ENCODE results near the gene MAP3K6. TPM values are rescaled to one million over a fixed set of nuclear protein-coding genes. Genes with fewer than 3 reads are reported as not detected.
"Not testable (repeated sequence)": the region's sequence is repeated elsewhere in the genome, so short reads cannot be mapped to it uniquely, and the experiment has no call there.

MAP3K6 gene
- polyA plus RNA-seq, 1 donor = 6.5 TPM

- H3K27ac ChIP-seq (ENCODE audit: low read length) = no peak overlapping the region
- H3K4me1 ChIP-seq (ENCODE audit: control insufficient read depth, insufficient read depth, low read length) = peaks cover 15% of the 10 kb centered on the region
- DNase-seq = peak in 1 of 2 donors; percentile 45
- H3K27me3 ChIP-seq (ENCODE audit: control insufficient read depth, insufficient read depth, low read length) = peaks cover 7% of the 10 kb centered on the region
- WGBS (ENCODE audit: insufficient coverage, low lambda C conversion rate) = no CpG with 5 or more reads among the region's 5 CpGs
- H3K4me3 ChIP-seq (ENCODE audit: low read length) = no peak overlapping the region
- no peaks in the 10 kb centered on the region for H3K36me3 ChIP-seq (ENCODE audit: control insufficient read depth, insufficient read depth, low read length)
- H3K9me3 ChIP-seq (ENCODE audit: control insufficient read depth, low read depth, low read length) = no peaks in the 10 kb centered on the region
These were observed 21.7 kb upstream of the MAP3K6 start for GRCh38 chr1:27388337-27389005.

- not testable (repeated sequence) for H3K27me3 ChIP-seq (ENCODE audit: control insufficient read depth, insufficient read depth, low read length); DNase-seq; H3K27ac ChIP-seq (ENCODE audit: low read length); H3K9me3 ChIP-seq (ENCODE audit: control insufficient read depth, low read depth, low read length); H3K36me3 ChIP-seq (ENCODE audit: control insufficient read depth, insufficient read depth, low read length); H3K4me3 ChIP-seq (ENCODE audit: low read length); H3K4me1 ChIP-seq (ENCODE audit: control insufficient read depth, insufficient read depth, low read length)
- no CpG with 5 or more reads among the region's 3 CpGs for WGBS (ENCODE audit: insufficient coverage, low lambda C conversion rate)
These were observed 18.0 kb upstream of the MAP3K6 start for GRCh38 chr1:27384797-27385196.

GRCh38 chr1:27383661-27384060 is 16.9 kb upstream of the MAP3K6 start:
- Histone ChIP-seq H3K4me3 (ENCODE audit: low read length) (no peak overlapping the region), H3K4me1 (ENCODE audit: control insufficient read depth, insufficient read depth, low read length) (peaks cover 7% of the 10 kb centered on the region), H3K27ac (ENCODE audit: low read length) (no peak overlapping the region), H3K27me3 (ENCODE audit: control insufficient read depth, insufficient read depth, low read length) (peaks cover 6% of the 10 kb centered on the region), H3K9me3 (ENCODE audit: control insufficient read depth, low read depth, low read length) (no peaks in the 10 kb centered on the region), H3K36me3 (ENCODE audit: control insufficient read depth, insufficient read depth, low read length) (no peaks in the 10 kb centered on the region)
- DNase-seq = no peak
- no CpG with 5 or more reads among the region's 13 CpGs for WGBS (ENCODE audit: insufficient coverage, low lambda C conversion rate)

- no peaks in the 10 kb centered on the region for H3K9me3 ChIP-seq (ENCODE audit: control insufficient read depth, low read depth, low read length)
- peaks cover 6% of the 10 kb centered on the region for H3K27me3 ChIP-seq (ENCODE audit: control insufficient read depth, insufficient read depth, low read length)
- peaks cover 7% of the 10 kb centered on the region for H3K4me1 ChIP-seq (ENCODE audit: control insufficient read depth, insufficient read depth, low read length)
- peak in 1 of 2 donors; percentile 50 for DNase-seq
- H3K4me3 ChIP-seq (ENCODE audit: low read length) = no peak within 1 kb of the TSS
- no peaks in the 10 kb centered on the region for H3K36me3 ChIP-seq (ENCODE audit: control insufficient read depth, insufficient read depth, low read length)
- WGBS (ENCODE audit: insufficient coverage, low lambda C conversion rate) = no CpG with 5 or more reads among the region's 43 CpGs
- H3K27ac ChIP-seq (ENCODE audit: low read length) = no peak within 1 kb of the TSS
These were observed 16.4 kb upstream of the MAP3K6 start, which contains the start of gene CD164L2 for GRCh38 chr1:27383039-27383605. Gene CD164L2, minus strand, starts transcription at chr1:27383333. Its CDS starts 94 bp downstream, at chr1:27383239.

- H3K27me3 ChIP-seq (ENCODE audit: control insufficient read depth, insufficient read depth, low read length) = peaks cover 6% of the 10 kb centered on the region
- peaks cover 7% of the 10 kb centered on the region for H3K4me1 ChIP-seq (ENCODE audit: control insufficient read depth, insufficient read depth, low read length)
- no peak overlapping the region for H3K4me3 ChIP-seq (ENCODE audit: low read length)
- DNase-seq = no peak
- no peak overlapping the region for H3K27ac ChIP-seq (ENCODE audit: low read length)
- WGBS (ENCODE audit: insufficient coverage, low lambda C conversion rate) = 80% methylated on average over 2 of the region's 18 CpGs
- H3K9me3 ChIP-seq (ENCODE audit: control insufficient read depth, low read depth, low read length) = no peaks in the 10 kb centered on the region
- no peaks in the 10 kb centered on the region for H3K36me3 ChIP-seq (ENCODE audit: control insufficient read depth, insufficient read depth, low read length)
These were observed 15.4 kb upstream of the MAP3K6 start for GRCh38 chr1:27381969-27382762.

- Histone ChIP-seq H3K4me1 (ENCODE audit: control insufficient read depth, insufficient read depth, low read length) (peaks cover 7% of the 10 kb centered on the region), H3K36me3 (ENCODE audit: control insufficient read depth, insufficient read depth, low read length) (no peaks in the 10 kb centered on the region), H3K27ac (ENCODE audit: low read length) (no peak overlapping the region), H3K4me3 (ENCODE audit: low read length) (no peak overlapping the region), H3K27me3 (ENCODE audit: control insufficient read depth, insufficient read depth, low read length) (peaks cover 6% of the 10 kb centered on the region), H3K9me3 (ENCODE audit: control insufficient read depth, low read depth, low read length) (no peaks in the 10 kb centered on the region)
- DNase-seq = no peak
- no CpG with 5 or more reads among the region's 12 CpGs for WGBS (ENCODE audit: insufficient coverage, low lambda C conversion rate)
These were observed 14.3 kb upstream of the MAP3K6 start for GRCh38 chr1:27380766-27381733.

- no peaks in the 10 kb centered on the region for H3K36me3 ChIP-seq (ENCODE audit: control insufficient read depth, insufficient read depth, low read length)
- H3K27ac ChIP-seq (ENCODE audit: low read length) = no peak overlapping the region
- H3K4me3 ChIP-seq (ENCODE audit: low read length) = no peak overlapping the region
- no peak for DNase-seq
- peaks cover 6% of the 10 kb centered on the region for H3K27me3 ChIP-seq (ENCODE audit: control insufficient read depth, insufficient read depth, low read length)
- H3K4me1 ChIP-seq (ENCODE audit: control insufficient read depth, insufficient read depth, low read length) = peaks cover 7% of the 10 kb centered on the region
- no CpG with 5 or more reads among the region's 4 CpGs for WGBS (ENCODE audit: insufficient coverage, low lambda C conversion rate)
- no peaks in the 10 kb centered on the region for H3K9me3 ChIP-seq (ENCODE audit: control insufficient read depth, low read depth, low read length)
These were observed 13.5 kb upstream of the MAP3K6 start for GRCh38 chr1:27380224-27380623.

- Histone ChIP-seq H3K9me3 (ENCODE audit: control insufficient read depth, low read depth, low read length) (no peaks in the 10 kb centered on the region), H3K4me3 (ENCODE audit: low read length) (no peak overlapping the region), H3K4me1 (ENCODE audit: control insufficient read depth, insufficient read depth, low read length) (peaks cover 7% of the 10 kb centered on the region), H3K27ac (ENCODE audit: low read length) (no peak overlapping the region), H3K27me3 (ENCODE audit: control insufficient read depth, insufficient read depth, low read length) (peaks cover 6% of the 10 kb centered on the region), H3K36me3 (ENCODE audit: control insufficient read depth, insufficient read depth, low read length) (no peaks in the 10 kb centered on the region)
- no peak for DNase-seq
- WGBS (ENCODE audit: insufficient coverage, low lambda C conversion rate) = no CpG with 5 or more reads among the region's 11 CpGs
These were observed 12.9 kb upstream of the MAP3K6 start for GRCh38 chr1:27379564-27380122.

- no peak overlapping the region for H3K27ac ChIP-seq (ENCODE audit: low read length)
- H3K9me3 ChIP-seq (ENCODE audit: control insufficient read depth, low read depth, low read length) = no peaks in the 10 kb centered on the region
- no peak overlapping the region for H3K4me3 ChIP-seq (ENCODE audit: low read length)
- H3K36me3 ChIP-seq (ENCODE audit: control insufficient read depth, insufficient read depth, low read length) = no peaks in the 10 kb centered on the region
- peaks cover 6% of the 10 kb centered on the region for H3K27me3 ChIP-seq (ENCODE audit: control insufficient read depth, insufficient read depth, low read length)
- WGBS (ENCODE audit: insufficient coverage, low lambda C conversion rate) = 100% methylated on average over 2 of the region's 12 CpGs
- DNase-seq = no peak
- H3K4me1 ChIP-seq (ENCODE audit: control insufficient read depth, insufficient read depth, low read length) = peaks cover 3% of the 10 kb centered on the region
These were observed 11.2 kb upstream of the MAP3K6 start for GRCh38 chr1:27377760-27378495.
